Activated naive CD4-positive, alpha-beta T cell treated with anti-CD3 and anti-CD28 coated beads, Interleukin-2, amount 50 U/mL, for 24 hours (primary cell): ENCODE measurements around the gene ATP6V1C2.
"Not testable (repeated sequence)": the region's sequence is repeated elsewhere in the genome, so short reads cannot be mapped to it uniquely, and the experiment has no call there.

ENCODE experiments used
- H3K27ac Mint-ChIP-seq: one replicate; pipeline ENCODE4 v1.8.0; 2021; ENCODE audit warnings: mild to moderate bottlenecking, mixed read lengths
- H3K27me3 Mint-ChIP-seq: one replicate; pipeline ENCODE4 v1.8.0; 2021; ENCODE audit warnings: mixed read lengths
- H3K36me3 Mint-ChIP-seq: one replicate; pipeline ENCODE4 v1.8.0; 2021; ENCODE audit warnings: mixed read lengths
- H3K4me1 Mint-ChIP-seq: one replicate; pipeline ENCODE4 v1.8.0; 2021; ENCODE audit warnings: mixed read lengths
- H3K4me3 Mint-ChIP-seq: one replicate; pipeline ENCODE4 v1.8.0; 2021; ENCODE audit warnings: mild to moderate bottlenecking, mixed read lengths
- H3K9me3 Mint-ChIP-seq: one replicate; pipeline ENCODE4 v1.8.0; 2021; ENCODE audit warnings: mixed read lengths

ATP6V1C2 gene

GRCh38 chr2:10772201-10772867 is 50.9 kb downstream of the ATP6V1C2 start:
- no peaks in the 10 kb centered on the region for H3K27me3 Mint-ChIP-seq
- H3K4me3 Mint-ChIP-seq, result no peak overlapping the region
- H3K4me1 Mint-ChIP-seq, result no peaks in the 10 kb centered on the region
- no peaks in the 10 kb centered on the region for H3K9me3 Mint-ChIP-seq
- no peaks in the 10 kb centered on the region for H3K36me3 Mint-ChIP-seq
- no peak overlapping the region for H3K27ac Mint-ChIP-seq

- no peaks in the 10 kb centered on the region for H3K27me3 Mint-ChIP-seq
- no peak overlapping the region for H3K4me3 Mint-ChIP-seq
- H3K9me3 Mint-ChIP-seq, result no peaks in the 10 kb centered on the region
- no peaks in the 10 kb centered on the region for H3K4me1 Mint-ChIP-seq
- no peaks in the 10 kb centered on the region for H3K36me3 Mint-ChIP-seq
- H3K27ac Mint-ChIP-seq, result no peak overlapping the region
Observed at GRCh38 chr2:10772868-10773215, 51.4 kb downstream of the ATP6V1C2 start.

GRCh38 chr2:10773821-10774341 is 52.5 kb downstream of the ATP6V1C2 start:
- Mint-ChIP-seq H3K9me3 (no peaks in the 10 kb centered on the region), H3K27me3 (no peaks in the 10 kb centered on the region), H3K4me3 (no peak overlapping the region), H3K4me1 (no peaks in the 10 kb centered on the region), H3K27ac (no peak overlapping the region), H3K36me3 (no peaks in the 10 kb centered on the region)

- no peak overlapping the region for H3K4me3 Mint-ChIP-seq
- H3K36me3 Mint-ChIP-seq, result no peaks in the 10 kb centered on the region
- H3K27me3 Mint-ChIP-seq, result no peaks in the 10 kb centered on the region
- no peak overlapping the region for H3K27ac Mint-ChIP-seq
- no peaks in the 10 kb centered on the region for H3K9me3 Mint-ChIP-seq
- no peaks in the 10 kb centered on the region for H3K4me1 Mint-ChIP-seq
Observed at GRCh38 chr2:10774394-10774793, 53.0 kb downstream of the ATP6V1C2 start.

- H3K27ac Mint-ChIP-seq, result no peak overlapping the region
- peaks cover 2% of the 10 kb centered on the region for H3K36me3 Mint-ChIP-seq
- no peak overlapping the region for H3K4me3 Mint-ChIP-seq
- no peaks in the 10 kb centered on the region for H3K9me3 Mint-ChIP-seq
- no peaks in the 10 kb centered on the region for H3K4me1 Mint-ChIP-seq
- H3K27me3 Mint-ChIP-seq, result no peaks in the 10 kb centered on the region
Observed at GRCh38 chr2:10775021-10775780, 53.8 kb downstream of the ATP6V1C2 start.

GRCh38 chr2:10775831-10776230 is 54.4 kb downstream of the ATP6V1C2 start:
- Mint-ChIP-seq H3K36me3 (peaks cover 3% of the 10 kb centered on the region), H3K4me1 (no peaks in the 10 kb centered on the region), H3K9me3 (no peaks in the 10 kb centered on the region), H3K4me3 (no peak overlapping the region), H3K27ac (no peak overlapping the region), H3K27me3 (no peaks in the 10 kb centered on the region)

- H3K4me3 Mint-ChIP-seq, result no peak overlapping the region
- H3K27me3 Mint-ChIP-seq, result no peaks in the 10 kb centered on the region
- no peaks in the 10 kb centered on the region for H3K4me1 Mint-ChIP-seq
- H3K9me3 Mint-ChIP-seq, result no peaks in the 10 kb centered on the region
- peaks cover 3% of the 10 kb centered on the region for H3K36me3 Mint-ChIP-seq
- no peak overlapping the region for H3K27ac Mint-ChIP-seq
Observed at GRCh38 chr2:10776231-10776977, 55.0 kb downstream of the ATP6V1C2 start.

- Mint-ChIP-seq H3K4me1 (no peaks in the 10 kb centered on the region), H3K36me3 (peaks cover 3% of the 10 kb centered on the region), H3K27me3 (no peaks in the 10 kb centered on the region), H3K4me3 (no peak overlapping the region), H3K27ac (no peak overlapping the region), H3K9me3 (no peaks in the 10 kb centered on the region)
Observed at GRCh38 chr2:10777111-10777841, 55.8 kb downstream of the ATP6V1C2 start.

GRCh38 chr2:10777842-10778723 is 56.7 kb downstream of the ATP6V1C2 start:
- H3K9me3 Mint-ChIP-seq, result no peaks in the 10 kb centered on the region
- no peak overlapping the region for H3K27ac Mint-ChIP-seq
- H3K36me3 Mint-ChIP-seq, result peaks cover 3% of the 10 kb centered on the region
- H3K4me3 Mint-ChIP-seq, result no peak overlapping the region
- no peaks in the 10 kb centered on the region for H3K27me3 Mint-ChIP-seq
- H3K4me1 Mint-ChIP-seq, result no peaks in the 10 kb centered on the region

GRCh38 chr2:10778724-10779115 is 57.3 kb downstream of the ATP6V1C2 start:
- no peak overlapping the region for H3K4me3 Mint-ChIP-seq
- H3K4me1 Mint-ChIP-seq, result no peaks in the 10 kb centered on the region
- no peaks in the 10 kb centered on the region for H3K9me3 Mint-ChIP-seq
- H3K27me3 Mint-ChIP-seq, result no peaks in the 10 kb centered on the region
- H3K27ac Mint-ChIP-seq, result no peak overlapping the region
- H3K36me3 Mint-ChIP-seq, result peaks cover 3% of the 10 kb centered on the region

- H3K4me1 Mint-ChIP-seq, result no peaks in the 10 kb centered on the region
- H3K36me3 Mint-ChIP-seq, result peaks cover 3% of the 10 kb centered on the region
- H3K27me3 Mint-ChIP-seq, result no peaks in the 10 kb centered on the region
- no peaks in the 10 kb centered on the region for H3K9me3 Mint-ChIP-seq
- H3K4me3 Mint-ChIP-seq, result no peak overlapping the region
- no peak overlapping the region for H3K27ac Mint-ChIP-seq
Observed at GRCh38 chr2:10779776-10780490, 58.5 kb downstream of the ATP6V1C2 start.

GRCh38 chr2:10780491-10780820 is 59.0 kb downstream of the ATP6V1C2 start:
- peaks cover 3% of the 10 kb centered on the region for H3K36me3 Mint-ChIP-seq
- H3K27ac Mint-ChIP-seq, result no peak overlapping the region
- H3K4me1 Mint-ChIP-seq, result no peaks in the 10 kb centered on the region
- no peaks in the 10 kb centered on the region for H3K9me3 Mint-ChIP-seq
- H3K27me3 Mint-ChIP-seq, result no peaks in the 10 kb centered on the region
- H3K4me3 Mint-ChIP-seq, result no peak overlapping the region

GRCh38 chr2:10780821-10781220 is 59.4 kb downstream of the ATP6V1C2 start:
- H3K9me3 Mint-ChIP-seq, H3K4me1 Mint-ChIP-seq, H3K27ac Mint-ChIP-seq, H3K4me3 Mint-ChIP-seq, H3K36me3 Mint-ChIP-seq, H3K27me3 Mint-ChIP-seq: not testable (repeated sequence)

- H3K4me1 Mint-ChIP-seq, result no peaks in the 10 kb centered on the region
- no peaks in the 10 kb centered on the region for H3K27me3 Mint-ChIP-seq
- peaks cover 5% of the 10 kb centered on the region for H3K36me3 Mint-ChIP-seq
- no peak overlapping the region for H3K4me3 Mint-ChIP-seq
- no peaks in the 10 kb centered on the region for H3K9me3 Mint-ChIP-seq
- H3K27ac Mint-ChIP-seq, result no peak overlapping the region
Observed at GRCh38 chr2:10781746-10782145, 60.3 kb downstream of the ATP6V1C2 start.
